HTERT RPE-1 (cell line): Measurements from ENCODE around the gene TAL1.

Experiments
- in situ Hi-C: fragments of 300-500 bp; cut with MboI; formaldehyde crosslinking; loops from 4 replicates; pipeline ENCODE4 v1.14.3; 2020; ENCODE audit warnings: low sequenced_read_pairs

TAL1 gene

DNA sequence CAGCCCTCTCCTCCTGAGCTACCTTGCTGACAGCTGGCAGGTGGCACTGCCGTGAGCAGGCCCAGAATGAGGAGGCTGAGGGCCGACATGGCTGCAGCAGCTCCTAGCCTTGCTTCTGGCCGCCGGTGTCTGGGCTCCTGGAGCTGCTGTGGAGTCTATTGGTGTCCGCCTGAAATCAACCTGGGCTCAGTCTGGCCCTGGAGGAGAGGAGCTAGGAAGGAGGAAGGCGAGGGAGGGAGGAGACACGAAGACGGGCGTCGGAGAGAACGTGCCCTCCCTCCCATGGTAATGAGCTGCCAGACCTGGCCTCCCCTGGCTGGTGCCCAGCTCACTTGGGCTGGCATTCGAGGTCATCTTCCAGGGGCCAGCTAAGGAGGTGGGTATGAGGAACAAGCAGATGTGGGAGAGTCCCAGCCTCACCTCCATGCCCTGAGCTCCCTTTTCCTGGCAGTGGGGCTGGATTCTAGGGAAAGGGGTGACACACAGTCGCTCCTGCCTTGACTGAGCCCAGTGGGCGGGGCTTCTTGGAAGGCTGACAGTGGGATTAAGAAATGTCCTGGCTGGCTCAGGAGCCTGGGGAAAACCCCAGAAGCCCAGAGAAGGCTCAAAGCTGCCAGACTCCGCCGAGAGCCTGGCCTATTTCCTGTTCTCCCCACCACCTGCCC lies 42.0 kb downstream of the TAL1 start, which contains the start of gene PDZK1IP1:
Gene PDZK1IP1, minus strand, starts transcription at position 193 of the 665 bp plus-strand sequence. Its CDS starts 104 bp downstream, at position 89.
- in situ Hi-C loops = no loop called here

DNA sequence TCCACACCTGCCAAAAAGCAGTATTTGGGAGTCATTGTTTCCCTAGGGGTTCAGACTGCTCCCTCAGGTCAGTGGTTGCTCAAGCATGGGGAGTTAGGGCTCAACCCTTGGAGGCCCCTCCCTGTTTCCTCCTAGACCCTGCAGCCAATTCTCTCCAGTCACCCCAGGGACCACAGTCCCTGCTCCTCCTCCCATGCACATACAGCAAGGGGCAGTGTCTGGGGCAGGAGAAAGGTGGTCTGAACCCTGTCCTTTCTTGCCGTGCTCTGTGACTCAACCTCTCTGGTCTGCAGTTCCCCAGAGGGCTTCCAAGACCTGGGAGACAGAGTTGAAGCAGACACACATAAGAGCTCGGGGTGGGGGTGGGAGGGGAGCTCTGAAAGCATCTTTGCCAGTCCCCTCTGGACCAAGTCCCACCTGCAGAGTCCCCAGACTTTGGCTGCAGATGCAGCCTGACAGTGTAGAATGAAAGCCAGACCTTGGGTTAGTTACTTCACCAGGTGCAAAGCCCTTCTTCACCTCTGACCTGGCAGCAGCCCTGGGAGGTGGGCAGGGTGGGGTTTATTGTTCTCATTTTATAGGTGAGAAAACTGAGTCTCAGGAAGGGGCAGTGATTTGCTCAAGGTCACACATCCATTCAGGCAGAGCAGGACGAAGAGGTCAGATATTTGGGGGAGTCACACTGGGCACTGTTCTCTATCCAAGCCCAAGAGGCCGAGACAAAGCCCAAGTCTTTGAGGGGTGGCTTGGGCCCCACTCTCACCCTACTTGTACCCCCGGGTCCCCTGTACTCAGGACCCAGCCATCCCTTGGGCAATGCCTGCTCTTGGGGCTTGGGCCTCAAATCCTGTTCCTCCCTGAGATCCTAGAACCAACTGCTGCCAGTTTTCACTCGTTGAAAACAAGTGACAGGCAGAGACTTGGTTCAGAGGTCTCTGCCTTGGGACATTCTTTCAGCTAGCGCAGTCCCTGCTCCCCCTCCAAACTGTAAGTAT lies 42.9 kb downstream of the TAL1 start:
- in situ Hi-C loops = no loop called here

DNA sequence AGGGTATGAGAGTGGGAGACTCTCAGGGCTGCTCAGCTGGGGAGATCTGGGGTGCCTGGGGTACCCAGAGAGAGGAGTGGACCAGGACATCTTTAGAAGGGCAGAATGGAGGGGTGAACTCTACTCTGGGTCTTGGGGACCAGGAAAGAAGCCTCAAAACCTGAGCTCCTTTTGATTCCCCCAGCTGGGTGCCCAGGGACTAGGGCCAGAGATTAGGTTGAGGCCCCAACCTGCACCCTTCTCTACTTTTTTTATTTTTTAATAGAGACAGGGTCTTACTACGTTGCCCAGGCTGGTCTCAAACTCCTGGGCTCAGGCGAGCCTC lies 44.1 kb downstream of the TAL1 start:
- in situ Hi-C loops = no loop called here

DNA sequence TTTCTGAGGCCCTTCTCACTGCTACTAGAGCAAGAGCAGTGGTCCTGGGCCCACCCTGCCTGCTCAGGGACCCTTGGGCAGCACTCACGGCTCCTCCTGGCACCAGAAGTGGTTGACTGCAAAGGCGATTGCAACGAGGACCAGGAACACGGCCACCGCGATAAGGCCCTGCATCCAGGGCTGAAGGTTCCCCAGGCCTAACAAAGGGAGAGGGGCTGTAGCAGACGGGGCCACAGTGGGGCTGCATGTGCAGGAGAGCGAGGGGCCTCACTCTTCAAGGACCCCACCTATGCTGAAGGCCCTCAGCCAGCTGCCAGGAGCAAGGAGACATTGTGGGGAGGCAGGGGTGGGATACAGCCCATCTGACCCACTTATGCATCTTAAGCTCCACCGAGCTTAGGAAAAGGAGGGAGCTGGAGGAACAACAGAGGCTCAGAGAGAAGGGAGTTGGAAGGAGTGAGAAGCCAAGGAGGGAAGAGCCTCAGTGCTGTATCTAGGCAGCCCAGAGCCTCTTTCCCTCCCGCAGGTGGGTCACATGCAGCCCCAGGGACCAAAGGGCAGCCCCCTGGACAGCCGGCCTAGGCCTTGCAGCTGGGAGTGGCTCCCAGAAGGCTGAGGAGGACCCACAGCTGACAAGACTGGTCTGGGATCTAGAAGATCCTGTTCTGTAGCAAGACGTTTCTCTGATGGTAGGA lies 44.6 kb downstream of the TAL1 start:
- in situ Hi-C loops = no loop called here

DNA sequence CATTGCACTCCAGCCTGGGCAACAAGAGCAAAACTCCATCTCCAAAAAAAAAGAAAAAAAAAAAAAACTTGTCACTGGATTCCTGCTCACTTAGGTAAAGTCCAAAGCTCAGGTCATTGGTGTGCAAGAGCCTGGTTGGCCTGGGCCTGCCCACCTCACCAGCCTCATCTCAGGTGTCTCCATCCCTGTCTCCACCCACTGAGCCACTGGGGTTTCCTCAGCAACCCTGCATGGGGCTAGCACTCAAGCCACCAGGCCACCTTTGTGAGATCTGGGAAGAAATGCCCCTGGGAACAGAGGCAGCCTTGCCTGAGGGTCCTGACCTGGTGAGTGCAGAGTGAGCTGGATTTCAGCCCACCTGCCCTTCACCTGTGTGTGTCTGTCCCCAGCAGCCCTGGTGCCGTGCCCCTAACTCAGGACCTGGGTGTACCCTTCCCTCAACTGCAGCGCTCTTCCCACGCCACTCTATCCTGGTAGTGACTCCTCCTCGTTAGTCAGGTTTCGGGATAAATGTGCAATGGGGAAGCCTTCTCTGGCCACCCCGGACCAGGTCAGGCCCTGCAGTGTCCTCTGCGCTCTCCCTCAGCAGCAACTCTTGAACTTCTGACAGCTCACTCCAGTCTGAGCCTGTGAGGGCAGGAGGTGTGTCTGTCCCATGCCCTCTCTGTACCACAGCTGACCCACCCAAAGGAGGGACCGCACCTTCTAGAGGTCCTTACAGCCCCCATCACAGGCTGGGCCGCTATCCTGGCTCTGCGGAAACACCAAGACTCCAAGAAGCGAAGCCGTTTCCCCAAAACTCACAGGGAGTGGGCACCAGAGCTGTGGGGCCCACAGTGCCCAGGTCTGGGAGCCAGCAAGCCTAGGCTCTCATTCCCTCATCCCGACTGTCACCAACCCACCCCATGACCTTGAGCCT lies 45.5 kb downstream of the TAL1 start:
- in situ Hi-C loops = no loop called here

DNA sequence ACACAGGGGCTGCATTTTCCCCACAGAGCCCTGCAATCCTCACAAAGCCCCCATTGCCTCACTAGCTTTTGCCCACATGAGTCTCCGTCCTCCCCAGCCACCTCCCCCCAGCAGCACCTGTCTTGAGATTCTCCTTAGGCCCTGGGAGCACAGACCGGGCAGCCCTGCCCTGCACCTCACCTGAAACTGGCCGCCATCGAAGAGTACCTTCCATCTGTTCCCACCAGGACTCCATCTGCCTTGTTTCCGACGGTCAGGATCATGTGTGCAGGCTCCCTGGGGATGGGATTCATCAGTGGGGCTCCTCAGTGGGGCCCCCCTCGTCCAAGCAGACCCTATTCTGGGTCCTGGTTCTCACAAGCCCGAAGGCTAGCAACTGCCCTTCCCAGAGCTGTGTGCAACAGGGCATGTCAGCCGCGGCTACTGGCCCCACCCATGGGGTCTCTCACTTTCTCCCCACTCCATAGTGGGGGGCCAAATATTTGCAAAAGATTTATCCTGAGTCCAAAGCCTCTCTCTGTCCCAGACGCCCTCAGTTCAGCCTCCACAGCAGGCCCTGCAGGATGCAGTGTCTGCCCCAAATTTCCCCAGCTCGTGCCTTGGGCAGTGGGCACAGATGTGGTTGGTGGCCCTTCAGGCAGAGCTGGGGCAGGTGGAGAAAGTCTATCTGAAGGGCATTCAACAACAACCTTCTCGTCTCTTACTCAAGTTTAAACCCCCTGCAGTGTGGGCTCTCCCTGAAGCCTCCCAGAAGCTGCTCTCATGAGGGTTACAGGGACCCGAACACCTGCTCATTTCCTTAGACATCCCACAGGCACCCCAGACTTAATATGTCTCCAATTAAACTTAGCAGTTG lies 47.0 kb downstream of the TAL1 start:
- in situ Hi-C loops = no loop called here

DNA sequence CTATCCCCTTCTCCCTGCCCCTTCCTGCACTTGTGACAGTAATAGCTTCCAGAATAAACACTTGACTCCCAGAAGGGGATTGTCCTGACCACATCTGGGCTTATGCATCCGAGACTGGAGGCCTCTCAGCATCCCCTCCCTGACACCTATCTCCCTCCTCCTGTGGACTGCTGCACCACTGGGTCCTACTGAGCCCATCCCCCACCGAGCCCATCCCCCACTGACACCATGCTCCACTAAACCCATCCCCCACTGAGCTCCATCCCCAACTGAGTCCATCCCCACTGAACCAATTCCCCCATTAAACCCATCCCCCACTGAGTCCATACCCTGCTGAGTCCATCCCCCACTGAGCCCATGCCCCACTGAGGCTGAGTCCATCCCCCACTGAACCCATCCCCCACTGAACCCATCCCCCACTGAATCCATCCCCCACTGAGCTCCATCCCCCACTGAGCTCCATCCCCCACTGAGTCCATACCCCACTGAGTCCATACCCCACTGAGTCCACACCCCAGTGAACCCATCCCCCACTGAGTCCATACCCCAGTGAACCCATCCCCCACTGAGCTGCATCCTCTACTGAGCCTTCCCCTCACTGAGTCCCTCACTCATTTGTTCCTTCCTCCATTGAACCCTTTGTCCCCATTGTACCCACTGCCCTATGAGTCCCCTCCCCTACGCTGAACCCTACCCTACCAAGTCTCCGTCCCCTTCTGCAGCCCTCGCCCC lies 47.8 kb downstream of the TAL1 start:
- in situ Hi-C loops = no loop called here

DNA sequence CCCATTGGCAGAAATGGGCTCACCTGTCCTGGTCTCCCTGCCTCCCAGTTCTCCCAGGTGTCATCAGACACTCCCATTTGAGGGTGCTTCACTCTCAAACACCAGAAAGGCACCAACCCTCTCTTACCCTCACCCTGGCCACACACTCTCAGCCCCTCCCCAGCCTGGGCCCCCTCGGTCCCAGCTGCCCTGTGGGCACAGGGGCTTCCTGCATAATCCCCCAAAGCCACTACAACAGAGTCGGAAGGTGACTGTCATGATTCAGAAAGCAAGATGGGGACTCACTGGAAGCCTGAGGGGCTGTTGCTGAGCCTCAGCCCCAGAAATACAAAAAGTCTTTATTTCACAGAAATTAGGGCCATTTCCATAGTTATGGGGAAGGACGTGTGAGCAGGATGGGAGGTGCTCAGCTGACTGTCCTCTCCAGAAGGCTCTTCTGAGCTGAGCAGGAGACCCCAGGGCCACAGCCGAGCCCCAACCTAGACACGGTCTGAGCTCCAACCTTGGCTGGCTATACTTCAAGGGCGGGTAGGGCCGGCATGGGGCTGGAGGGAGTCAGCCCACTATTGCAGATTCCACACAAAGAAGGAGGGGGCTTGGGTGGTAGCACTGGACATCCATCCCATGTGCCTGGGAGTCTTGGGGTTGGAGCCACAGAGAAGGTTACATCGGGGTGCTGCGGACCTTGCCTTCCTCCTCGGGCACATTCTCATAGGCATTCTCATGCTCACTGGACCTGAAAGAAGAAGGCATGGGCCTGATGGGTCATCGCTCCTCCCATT lies 48.5 kb downstream of the TAL1 start:
- in situ Hi-C loops = no loop called here

DNA sequence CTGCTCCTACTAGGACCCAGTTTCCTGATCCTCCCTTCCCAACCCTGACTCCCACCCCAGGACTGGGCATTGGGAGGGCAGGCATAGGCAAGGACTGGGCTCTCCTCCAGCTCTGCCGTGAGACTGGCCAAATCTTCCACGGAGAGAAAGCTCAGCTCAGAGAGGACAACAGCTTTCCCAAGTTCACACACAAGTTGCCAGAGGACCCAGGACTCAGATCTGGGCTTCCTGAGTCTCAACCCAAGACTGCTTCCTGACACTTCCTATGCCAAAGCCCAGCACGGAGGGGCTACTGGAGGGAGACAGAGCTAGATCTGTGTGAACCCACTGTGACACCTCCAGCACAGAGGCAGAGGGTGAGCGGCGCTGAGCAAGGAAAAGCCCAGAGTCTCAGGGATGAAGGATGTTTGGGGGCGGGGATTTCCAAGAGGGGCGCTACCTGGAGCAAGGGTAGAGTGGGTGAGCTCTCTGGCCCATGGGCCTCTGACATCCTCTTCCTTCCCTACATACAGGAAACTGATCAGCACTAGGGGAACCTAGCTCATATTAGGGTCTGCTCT lies 49.3 kb downstream of the TAL1 start:
- in situ Hi-C loops = no loop called here

DNA sequence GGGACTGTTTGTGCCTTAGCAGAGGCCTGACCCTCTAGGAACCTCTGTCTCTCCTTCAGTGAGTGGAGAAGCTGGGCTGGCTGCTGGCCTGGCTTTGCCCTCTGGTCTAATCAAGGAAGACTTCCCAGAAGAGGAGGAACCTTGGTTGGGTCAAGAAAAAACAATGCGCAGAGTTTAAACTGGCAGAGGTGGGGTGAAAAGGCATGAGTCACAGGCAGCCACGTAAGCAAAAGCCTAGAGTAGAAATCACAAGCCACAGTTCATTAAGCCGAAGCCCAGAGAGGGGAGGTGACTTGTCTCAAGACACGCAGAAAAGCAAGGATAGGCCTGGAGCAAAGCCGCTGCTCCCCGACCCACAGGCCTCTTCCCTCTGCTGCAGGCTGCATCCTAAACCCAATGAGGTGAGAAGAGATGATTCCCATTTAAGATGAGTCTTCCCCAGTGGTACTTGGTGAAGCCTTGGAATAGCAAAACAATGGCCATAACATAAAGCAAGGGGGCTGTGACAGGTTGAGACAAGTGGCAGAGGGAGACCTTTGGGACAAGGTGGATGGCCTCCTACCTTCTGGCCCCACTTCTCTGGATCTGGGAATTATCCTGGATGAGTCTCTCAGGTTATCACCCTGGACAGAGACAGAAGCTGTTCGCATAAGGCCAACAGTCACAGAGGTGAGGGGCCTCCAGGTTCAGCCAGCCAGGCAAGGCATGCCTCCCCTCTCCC lies 49.9 kb downstream of the TAL1 start:
- in situ Hi-C loops = no loop called here

DNA sequence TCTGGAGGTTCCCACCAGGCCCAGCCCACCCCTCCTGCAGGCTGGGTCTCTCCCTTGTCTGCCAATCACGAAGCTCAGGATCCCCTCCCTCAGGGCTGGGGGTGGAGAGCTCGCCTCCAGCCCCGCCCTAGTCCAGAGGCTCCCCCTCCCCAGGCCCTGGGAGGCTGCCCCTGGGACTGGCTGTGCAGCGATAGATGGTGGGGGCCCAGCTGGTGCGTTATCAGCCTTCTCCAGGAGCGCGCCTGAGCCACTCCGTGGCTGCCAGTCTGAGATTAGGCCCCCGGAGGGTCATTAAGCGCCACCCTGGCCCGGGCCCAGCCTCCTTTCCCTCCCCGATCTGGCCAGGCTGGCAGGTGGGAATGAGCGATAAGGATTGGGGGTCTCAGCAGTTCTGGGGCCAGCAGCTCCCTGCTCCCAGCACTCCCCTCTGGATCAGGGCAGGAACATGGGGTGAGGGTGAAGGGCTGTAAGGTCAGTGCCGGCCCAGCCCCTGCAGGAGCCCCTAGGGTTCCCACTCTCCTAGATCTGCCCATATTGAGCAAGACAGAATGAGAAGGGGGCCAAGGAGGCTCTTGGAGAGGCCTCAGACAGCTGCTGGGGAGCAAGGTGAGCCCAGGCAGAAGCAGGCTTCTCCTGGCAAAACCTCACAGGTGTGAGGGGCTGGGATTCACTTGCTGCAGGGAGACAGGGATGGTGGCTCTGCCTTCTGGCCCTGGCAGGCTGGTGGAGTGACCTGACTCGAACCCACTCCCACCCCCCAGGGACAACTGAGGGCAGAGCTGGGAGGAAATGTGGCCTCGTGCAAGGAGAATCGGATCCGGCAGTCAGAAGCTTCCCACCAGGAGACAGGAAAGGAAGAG lies 50.7 kb downstream of the TAL1 start:
- in situ Hi-C loops = no loop called here

DNA sequence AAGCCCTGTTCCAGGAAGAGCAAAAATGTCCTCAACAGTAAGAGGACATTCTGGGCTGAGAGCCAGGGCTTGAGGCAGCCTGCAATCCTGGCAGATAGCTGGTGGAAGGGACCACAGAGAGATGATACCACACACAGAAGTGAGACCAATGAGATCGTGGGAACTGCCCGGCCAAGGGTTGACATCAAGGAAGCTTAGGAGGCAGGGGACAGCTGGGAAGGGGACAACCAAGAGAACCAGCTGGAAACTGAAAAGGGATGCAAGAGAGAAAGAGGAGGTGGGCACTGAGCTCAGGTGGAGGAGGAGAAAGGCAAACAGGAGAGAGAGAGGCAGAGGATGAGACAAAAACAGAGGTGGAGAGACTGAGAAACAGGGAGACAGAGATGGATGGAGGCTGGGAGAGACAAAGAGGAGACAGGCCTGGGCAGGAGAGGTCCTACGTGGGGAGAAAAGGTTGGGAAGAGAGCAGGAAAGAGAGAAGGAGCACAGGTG lies 51.4 kb downstream of the TAL1 start:
- in situ Hi-C loops = no loop called here

DNA sequence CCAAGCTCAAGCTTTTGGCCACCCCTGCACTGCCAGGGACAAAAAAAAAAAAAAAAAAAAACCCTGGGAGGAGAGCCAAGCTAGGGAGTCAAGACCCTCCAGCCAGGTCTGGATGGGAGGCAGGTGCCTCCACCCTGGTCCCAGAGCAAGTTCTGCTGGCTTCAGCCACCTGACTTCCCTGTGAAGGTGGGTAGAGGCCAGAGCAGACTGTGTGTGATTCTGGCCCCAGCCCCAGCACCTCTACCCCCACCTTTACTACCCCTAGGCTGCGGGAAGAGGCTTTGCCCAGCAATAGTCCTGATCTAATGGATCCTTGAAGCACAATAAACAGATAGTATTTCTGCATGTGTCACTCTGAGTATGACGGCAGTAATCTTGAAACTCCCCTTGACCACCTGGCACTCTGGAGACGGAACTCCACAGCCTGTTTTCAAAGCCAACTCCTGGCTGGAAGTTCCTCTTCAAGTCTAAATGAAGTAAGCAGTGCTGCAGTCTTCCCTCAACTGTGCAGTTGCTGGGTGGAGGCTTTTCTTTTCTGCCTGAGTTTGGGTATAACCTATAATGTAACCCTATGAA lies 51.9 kb downstream of the TAL1 start:
- in situ Hi-C loops = no loop called here

DNA sequence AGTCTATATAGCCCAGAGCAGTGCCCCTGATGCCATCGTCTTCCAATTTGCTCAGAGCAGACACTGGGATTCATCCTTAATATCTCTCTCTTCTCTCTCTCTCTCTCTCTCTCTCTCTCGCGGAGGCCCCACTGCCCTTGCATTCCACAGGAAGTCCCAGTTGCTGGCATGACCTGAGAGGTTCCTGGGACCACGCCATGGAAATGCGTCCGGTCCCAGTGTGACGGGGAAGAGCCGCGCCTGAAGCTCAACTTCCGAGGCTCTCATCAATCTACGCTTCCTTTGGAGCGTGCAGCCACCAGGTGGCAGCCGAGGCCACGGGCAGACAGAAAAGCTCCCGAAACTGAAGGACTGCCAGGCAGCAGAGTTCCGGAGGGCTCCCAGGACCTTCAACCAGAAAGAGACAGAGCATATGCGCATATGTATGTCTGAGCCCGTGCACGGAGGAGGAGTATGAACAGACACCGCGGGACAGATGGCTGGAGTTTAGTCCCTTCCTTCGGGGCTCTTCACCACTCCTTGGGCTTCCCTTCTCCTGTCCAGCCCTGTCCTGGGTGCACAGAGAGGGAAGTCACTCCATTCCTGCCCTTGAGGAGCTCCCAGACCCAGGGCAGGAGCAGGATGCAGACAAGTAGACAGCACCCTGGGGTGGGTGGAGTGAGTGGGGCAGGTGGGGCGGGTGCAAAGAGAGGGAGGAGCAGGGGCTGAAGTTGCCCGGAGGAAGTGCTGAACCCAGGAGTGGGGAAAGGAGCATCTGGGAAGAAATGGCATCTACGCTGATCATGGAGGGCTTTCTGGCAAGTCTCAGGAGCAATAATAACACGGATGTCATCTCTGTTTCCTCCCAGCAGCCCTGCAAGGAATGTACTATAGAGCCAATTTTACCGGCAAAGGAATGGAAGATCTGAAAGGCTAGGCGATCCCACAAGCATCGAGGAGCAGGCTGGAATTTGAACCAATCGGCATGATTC lies 52.7 kb downstream of the TAL1 start:
- in situ Hi-C loops = no loop called here

DNA sequence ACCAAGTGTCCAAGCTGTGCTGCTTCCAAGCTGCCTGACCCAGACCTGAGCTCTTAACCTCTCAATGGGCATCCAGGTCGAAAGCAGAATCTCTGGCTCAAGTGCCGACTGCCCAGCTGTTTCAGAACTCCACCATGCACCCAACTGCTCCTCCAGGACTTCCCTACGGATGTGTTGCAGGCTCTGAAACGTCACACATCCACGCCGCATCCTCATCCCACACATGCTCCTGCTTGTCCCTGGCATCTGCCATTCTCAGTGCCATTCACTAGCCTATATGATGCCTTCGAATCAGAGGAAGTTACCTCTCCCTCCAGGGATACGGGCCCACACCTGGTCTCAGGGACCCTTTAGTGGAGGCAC lies 53.4 kb downstream of the TAL1 start:
- in situ Hi-C loops = no loop called here
